ENCODE results near the gene NUP85.
"Not testable (repeated sequence)": the region's sequence is repeated elsewhere in the genome, so short reads cannot be mapped to it uniquely, and the experiment has no call there.

NUP85 gene

DNA sequence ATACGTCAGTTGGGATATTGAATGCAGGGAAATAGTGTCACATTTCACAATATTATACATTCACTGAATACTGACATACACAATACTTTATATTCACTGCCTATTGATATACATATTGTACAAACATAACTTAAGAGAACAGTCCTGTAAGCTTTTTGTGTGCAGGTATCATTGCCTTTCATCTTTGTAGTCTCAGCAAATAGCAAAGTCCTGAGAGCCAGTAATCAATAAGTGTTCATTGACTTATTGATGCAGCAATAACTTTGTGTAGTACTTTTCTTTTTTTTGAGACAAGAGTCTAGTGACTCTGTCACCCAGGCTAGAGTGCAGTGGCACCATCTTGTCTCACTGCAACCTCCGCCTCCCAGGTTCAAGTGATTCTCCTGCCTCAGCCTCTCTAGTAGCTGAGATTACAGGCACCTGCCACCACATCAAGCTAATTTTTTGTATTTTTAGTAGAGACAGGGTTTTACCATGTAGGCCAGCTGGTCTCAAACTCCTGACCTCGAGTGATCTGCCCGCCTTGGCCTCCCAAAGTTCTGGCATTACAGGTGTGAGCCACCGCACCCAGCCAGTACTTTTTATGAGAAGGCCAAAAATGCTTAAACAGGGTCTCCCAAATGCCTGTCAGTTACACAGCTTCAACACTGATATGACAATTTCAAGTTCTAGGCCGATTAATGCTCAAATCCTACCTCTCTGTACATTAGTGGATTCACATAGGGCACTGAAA lies 5.4 kb upstream of the NUP85 start:
- DNase-seq (ENCODE audit: low spot score) = no peak

DNA sequence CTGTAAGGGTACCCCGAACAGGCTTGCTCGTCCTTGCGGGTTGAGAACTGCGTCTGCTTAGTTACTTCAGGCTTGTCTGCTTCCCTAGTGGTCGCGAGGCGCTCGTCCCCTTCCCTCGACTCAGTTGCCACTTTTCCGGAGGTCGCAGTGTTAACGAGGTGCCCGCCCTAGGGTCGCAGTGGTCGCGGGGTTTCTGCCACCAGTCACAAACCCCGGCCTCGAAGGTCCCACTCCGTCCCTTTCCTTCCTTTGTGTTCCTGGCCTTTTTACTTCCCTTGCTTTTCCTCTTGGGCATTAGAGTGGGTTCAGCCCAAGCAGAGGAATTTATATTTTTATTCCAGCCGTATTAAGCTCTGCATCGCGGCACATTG lies 299 bp downstream of the NUP85 start:
- no peak for DNase-seq (ENCODE audit: low spot score)

DNA sequence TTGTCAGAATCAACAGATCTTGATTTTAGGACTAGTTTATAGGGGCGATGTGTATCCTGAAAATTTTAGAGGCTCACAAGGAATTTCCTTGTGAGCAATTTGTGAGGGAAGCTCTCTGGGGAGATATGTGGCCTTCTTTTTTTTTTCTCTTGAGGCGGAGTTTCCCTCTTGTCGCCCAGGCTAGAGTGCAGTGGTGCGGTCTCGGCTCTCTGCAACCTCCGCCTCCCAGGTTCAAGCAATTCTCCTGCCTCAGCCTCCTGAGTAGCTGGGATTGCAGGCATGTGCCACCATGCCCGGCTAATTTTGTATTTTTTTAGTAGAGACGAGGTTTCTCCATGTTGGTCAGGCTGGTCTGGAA lies 1.6 kb downstream of the NUP85 start:
- DNase-seq (ENCODE audit: low spot score) = not testable (repeated sequence)

DNA sequence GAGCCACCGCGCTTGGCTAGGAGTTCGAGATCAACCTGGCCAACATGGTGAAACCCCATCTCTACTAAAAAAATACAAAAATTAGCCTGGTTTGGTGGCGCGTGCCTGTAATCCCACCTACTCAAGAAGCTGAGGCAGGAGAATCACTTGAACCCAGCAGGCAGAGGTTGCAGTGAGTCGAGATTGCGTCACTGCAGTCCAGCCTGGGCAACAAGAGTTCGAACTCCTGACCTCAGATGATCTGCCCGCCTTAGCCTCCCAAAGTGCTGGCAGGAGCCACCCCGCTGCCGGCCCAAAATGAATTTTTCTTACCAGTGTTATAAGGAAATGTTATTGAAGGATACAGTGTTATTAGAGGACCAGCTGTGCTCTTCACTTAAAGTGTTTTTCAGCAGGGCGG lies 2.3 kb downstream of the NUP85 start:
- DNase-seq (ENCODE audit: low spot score) = no peak

DNA sequence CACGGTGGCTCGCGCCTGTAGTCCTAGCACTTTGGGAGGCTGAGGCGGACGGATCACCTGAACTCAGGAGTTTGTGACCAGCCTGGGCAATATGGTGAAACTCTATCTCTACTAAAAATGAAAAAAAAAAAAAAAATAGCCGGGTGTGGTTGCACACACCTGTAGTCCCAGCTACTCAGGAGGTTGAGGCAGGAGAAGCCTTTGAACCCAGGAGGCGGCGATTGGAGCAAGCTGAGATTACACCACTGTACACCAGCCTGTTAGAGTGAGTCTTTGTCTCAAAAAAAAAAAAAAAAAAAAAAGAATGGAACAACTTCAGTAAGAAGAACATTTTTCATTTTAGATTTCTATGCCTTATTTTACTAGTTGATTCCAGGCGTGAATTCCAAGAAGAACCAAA lies 2.7 kb downstream of the NUP85 start:
- no peak for DNase-seq (ENCODE audit: low spot score)

DNA sequence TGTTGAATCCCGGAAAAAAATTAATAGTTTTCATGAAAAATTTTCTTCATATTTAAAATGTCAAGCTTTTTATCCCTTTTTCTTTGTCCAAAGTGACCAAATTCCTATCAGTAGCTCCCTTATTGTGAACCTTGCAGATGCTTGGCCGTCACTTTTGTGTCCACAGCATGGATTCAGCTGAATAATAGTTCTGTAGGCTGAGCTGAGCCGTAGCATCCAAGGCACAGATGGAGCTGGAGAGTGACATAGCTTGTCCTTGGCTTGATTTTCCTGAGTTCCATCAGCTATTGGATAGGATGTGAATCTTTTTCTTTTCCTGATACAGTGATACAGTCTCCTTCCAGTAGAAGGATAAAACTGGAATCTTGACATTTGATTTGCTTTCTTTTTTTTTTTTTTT lies 3.6 kb downstream of the NUP85 start:
- no peak for DNase-seq (ENCODE audit: low spot score)

DNA sequence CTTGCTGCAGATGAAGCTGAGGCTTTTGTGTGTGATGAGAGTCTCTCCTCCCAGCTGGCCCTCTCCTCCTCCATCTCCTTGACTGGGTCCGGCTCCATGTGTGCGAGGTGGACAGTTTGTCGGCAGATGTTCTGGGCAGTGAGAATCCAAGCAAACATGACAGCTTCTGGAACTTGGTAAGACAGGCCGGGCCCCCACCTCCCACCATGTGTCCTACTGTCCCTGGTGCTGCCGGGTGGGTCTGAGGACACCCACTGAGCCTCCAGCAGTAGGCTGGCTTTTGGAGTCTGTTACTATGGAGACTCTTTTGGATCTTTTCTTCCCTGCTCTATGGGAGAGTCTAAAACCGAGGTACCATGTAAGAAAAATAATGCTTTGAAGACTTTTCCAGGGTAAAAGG lies 12.7 kb downstream of the NUP85 start:
- no peak for DNase-seq (ENCODE audit: low spot score)

DNA sequence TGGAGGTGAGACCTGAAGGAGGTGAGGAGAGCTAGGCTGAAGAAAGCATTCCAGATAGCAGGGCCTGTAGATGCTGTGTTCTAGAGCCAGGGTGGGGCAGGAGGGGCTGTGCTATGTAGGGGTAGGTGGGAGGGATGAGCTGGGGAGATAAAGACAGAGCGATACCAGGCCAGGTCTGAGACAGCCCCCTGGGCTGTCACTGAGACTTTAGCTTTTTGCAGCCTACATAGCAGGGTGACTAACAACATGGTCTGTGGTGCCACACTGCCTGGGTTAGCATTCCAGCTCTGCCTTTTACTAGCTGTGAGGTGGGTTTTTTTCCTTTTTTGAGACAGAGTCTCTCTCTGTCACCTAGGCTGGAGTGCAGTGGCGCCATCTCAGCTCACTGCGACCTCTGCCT lies 14.3 kb downstream of the NUP85 start:
- no peak for DNase-seq (ENCODE audit: low spot score)

DNA sequence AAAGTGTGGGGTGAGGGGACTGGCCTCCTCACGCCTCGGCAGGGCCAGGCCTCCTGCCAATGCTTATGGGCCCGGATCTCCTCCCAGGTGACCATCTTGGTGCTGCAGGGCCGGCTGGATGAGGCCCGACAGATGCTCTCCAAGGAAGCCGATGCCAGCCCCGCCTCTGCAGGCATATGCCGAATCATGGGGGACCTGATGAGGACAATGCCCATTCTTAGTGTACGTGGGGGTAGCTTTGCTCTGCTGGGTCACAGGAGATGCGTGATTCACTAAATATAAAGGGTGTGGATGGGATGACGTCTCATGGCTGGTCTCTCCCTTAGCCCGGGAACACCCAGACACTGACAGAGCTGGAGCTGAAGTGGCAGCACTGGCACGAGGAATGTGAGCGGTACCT lies 19.5 kb downstream of the NUP85 start:
- no peak for DNase-seq (ENCODE audit: low spot score)

DNA sequence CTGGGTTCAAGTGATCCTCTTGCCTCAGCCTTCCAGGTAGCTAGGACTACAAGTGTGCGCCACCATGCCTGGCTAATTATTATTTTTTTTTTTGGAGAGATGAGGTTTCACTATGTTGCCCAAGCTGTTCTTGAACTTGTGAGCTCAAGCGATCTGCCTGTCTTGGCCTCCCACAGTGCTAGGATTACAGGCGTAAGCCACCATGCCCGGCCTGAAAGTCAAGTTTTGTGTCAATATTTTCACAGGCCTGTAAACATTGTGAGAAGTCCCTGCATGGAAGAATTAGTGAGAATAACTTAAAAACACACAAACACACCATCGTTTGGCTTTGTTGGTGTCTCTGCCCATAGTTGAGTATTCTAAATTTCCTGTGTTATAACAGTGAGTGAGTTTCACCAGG lies 22.2 kb downstream of the NUP85 start:
- DNase-seq (ENCODE audit: low spot score) = no peak

DNA sequence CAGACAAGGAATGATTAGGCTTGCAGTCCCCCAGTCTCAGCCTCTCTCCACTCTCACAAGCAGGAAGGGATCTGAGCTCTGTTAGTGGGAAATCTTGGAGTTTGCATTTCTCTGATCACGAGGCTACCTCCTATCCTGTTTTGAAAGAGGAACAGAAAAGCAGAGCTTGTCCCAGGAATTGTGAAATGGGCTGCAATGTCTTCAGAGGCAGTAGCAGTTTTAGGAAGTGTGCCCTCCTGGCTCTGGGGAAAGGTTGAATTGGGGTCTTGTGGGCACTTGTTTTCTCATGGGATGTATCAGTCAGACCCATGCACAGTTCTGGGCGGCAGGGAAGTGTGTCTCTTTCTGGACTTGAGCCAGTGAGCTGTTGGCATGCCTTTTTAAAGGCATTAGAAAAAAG lies 22.8 kb downstream of the NUP85 start:
- no peak for DNase-seq (ENCODE audit: low spot score)

DNA sequence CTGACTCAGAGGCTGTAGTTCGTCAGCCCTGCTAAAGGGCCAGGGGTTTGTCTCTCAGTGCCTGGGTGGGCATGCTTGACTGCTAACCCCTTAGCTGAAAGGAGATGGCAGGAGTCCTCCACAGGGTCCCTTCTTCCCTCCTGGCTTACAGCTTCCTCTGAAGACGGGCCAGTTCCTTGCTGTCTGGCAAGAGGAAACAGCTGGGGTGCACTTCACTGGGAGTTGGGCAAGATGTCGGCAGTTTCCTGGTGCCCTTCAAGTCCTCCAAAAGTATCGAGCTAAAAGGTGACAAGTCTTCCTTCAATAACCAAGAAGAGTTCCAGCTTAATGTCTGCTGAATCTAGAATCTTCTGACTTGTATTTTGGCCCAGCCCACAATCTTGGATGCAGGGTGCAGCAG lies 23.4 kb downstream of the NUP85 start:
- no peak for DNase-seq (ENCODE audit: low spot score)

DNA sequence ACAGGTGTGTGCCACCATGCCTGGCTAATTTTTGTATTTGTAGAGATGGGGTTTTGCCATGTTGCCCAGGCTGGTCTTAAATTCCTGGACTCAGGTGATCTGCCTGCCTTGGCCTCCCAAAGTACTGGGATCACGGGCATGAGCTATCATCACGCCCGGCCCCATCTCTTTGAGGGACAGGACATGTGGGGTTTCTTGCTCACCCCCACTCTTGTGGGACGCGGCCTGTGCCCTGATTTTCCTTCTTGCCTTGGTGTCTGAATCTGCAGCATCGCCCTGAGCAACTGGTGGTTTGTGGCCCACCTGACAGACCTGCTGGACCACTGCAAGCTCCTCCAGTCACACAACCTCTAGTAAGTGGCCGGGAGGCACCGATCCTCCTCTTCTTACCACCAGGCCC lies 25.6 kb downstream of the NUP85 start:
- no peak for DNase-seq (ENCODE audit: low spot score)

DNA sequence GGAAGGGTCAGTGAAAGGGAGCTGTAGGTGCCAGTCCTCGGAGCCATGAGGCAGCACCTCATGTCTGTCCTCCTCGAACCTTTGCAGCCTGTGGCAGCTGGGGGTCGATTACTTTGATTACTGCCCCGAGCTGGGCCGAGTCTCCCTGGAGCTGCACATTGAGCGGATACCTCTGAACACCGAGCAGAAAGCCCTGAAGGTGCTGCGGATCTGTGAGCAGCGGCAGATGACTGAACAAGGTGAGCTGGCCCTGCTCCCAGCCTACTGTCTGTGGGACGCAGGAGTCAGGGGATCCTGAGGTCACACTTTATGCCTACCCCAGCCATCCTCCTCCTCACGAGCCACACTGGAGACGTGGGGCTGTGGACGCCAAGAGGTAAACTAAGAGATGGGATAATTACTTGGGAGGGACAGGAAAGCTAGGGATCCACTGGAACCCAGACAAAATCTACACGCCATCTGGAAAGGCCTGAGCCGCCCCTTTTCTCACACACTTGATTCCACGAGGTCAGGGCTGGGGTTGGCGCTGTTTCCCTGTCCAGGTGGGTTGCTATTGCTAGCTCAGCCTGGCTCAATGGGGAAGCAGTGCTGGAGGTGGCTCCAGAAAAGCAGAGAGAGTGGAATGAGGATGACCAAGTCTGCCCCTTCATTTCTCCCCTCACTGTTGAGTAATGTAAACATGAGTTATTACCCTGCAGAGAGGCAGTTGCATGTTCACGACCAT lies 26.4 kb downstream of the NUP85 start:
- DNase-seq (ENCODE audit: low spot score) = no peak

DNA sequence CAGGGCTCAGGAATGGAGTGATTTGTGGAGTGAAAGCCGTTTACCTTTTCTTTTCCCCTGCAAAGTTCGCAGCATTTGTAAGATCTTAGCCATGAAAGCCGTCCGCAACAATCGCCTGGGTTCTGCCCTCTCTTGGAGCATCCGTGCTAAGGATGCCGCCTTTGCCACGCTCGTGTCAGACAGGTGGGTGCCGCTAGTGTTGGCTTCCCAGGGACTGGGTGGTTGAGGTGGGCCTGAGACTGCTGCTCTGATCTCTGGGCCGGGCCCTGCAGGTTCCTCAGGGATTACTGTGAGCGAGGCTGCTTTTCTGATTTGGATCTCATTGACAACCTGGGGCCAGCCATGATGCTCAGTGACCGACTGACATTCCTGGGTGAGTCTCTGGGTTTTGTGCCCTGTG lies 27.3 kb downstream of the NUP85 start:
- no peak for DNase-seq (ENCODE audit: low spot score)

DNA sequence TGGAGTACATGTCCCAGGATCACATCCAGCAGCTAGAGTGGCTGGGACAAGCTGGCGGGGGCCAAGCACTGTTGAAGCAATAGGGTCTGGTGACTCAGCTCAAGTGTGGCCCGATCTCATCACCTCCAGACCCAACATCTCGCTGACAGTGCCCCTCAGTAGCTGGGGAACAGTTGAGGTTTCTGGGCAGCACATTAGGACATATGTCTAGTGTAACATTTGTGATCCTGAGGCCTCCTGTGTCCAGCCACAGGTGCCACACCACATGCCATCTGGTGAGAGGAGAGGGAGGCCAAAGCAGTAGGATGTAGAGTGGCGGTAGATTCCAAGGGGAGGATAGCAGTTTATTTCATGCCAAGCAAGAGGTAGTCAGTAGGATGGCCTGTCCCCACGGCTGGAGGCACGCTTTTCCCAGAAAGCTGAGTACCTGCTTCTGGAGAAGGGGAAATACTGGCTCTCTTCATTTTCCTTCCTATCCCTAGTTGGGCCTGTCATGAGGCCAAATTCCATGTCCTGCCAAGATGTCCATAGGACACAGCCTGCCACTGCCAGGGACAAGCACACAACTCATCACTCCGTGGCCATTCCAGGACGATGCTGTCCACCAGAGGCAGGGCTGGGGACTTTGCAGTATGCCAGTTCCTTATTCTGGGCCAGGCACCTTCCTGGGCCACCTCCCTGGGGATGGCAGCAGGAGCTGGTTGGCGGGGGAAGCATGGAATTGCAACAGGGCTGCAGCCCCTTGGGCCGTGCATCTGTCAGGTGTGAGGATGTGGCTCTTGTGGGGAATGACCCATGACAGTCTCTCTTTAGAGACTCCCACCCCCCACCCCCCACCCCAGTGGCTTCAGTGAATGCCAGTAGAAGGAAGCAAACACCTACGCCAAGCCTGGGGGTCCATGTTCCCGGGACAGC lies 31.9 kb downstream of the NUP85 start:
- DNase-seq (ENCODE audit: low spot score) = no peak

DNA sequence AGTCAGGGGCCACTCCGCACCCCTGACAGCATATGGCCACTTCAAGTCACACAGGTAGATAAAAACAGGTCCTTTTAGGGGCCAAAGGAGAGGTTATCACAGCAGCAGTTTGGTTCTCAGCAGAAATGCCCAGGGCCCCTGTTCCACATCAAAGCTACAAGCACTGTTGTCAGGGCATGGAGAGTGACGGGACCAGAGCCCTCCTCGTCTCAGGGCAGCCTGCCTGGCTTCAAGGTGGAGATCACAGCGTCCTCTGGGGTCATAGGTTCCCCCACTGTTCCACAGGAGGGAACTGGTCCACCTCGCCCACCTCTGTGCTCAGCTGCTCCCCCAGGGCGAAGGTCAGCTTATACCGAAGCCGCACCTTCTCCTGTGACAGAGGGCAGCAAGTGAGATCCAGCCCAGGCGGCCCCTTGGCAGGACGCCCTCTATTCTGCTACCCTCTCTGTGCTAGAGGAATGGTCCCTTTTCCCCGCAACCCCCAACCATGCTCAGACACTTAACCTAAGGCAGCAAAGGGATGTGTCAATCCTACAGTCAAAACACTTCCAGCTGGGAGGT lies 32.6 kb downstream of the NUP85 start:
- no peak for DNase-seq (ENCODE audit: low spot score)

DNA sequence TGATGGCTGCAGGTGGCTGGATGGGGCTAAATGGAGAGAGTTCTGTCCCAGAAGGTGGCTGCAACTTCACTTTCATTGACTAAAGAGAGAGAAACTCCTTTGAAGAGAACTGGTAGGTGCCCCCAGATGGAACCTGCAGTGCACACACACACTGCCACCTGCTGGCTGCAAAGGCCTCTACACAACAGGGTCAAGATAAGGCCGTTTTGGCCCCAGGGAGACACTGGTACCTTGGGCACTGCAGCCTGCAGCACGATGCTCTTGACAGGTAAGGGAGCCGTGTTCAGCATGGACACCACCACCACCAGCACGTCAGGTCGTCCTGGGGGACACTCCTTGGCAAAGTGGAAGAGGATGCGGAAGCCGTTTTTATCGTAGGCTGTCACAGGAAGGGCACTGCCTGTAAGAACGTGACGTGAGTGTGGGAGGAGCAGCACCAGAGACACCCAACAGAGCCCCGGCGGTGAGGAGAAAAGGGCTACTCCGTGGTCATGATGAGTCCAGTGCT lies 33.3 kb downstream of the NUP85 start:
- peak; percentile 78 for DNase-seq (ENCODE audit: low spot score)

DNA sequence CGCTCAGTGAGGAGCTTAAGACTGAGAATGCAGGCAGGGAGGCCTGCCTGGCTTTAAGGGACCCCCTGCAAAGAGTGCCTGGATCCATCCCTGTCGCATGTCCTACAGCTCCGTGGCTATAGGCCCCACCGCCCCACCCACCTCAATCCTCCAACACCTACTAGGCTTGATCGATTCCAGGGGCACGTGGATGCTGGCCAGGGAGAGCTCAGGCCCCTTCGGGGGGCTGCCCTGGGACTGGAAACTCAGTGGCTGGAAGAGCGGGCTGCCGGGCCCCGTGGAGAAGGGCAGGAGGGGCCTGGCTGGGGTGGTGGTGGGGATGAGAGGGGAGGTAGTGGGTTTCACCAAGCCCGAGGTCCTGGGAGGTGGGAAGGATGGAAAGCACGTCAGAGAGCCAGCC lies 33.7 kb downstream of the NUP85 start:
- no peak for DNase-seq (ENCODE audit: low spot score)

DNA sequence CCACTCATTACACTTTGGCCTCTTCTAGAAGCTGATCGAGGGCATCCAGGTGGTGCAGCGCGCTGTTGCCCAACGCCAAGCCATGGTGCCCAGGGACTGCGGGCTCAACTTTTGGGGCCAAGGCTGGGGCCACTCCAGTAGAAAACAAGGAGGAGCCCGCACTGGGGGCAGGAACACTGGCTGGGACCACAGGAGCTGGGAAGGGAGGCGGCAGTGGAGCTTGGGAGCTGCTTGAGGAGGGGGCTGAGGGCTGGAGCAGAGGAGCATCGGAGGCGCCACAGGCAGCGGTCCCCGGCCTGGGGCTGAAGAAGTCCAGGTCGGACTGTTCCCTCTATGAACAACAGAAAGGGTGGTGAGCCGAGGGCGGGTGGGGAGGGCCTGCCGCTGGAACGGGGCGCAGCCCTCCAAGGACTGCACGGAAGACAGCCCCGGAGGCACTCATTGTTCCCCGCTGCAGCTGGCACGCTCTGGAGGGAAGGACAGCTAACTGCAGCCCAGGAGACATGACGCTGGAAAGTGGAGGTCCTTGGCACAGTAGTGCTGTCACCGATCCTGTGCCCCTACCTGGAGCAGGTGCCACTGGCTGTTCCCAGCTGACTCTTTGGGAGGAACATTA lies 34.4 kb downstream of the NUP85 start:
- no peak for DNase-seq (ENCODE audit: low spot score)

DNA sequence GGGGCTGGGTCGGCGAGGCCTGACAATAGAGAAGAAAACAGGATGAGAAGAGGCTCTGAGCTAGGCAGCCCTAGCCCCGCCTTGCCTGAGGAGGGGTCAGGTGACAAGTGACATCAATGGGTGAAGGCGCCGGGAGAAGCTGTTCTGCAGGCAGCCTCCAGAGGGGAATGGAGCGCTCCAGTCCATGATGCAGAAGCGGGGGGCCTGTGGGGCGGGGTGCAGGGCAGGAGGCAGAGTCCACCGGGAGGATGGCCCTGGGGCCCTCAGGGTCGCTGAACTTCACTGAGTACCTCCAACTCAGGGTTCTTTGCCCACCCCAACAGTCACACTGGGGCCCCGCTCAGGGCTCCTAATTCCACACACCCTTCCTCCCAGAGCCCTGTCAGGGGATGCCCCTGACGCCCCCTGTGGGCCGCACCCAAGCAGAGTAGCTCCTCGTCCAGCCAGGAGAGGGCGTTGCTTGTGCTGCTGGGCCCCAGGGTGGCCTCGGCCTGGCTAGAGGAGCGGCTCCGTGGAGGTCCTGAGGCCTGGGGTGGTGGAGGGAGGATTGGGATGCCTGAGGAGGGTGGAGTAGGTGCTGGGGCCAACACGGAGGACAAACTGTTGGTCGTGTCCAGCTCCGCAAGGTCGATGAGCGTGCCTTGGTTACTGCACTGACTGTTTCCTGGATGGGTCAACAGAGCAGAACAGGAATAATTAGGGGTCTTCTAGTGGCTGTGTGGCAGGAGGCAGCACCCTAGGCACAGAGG lies 35.1 kb downstream of the NUP85 start:
- peak; percentile 51 for DNase-seq (ENCODE audit: low spot score)

DNA sequence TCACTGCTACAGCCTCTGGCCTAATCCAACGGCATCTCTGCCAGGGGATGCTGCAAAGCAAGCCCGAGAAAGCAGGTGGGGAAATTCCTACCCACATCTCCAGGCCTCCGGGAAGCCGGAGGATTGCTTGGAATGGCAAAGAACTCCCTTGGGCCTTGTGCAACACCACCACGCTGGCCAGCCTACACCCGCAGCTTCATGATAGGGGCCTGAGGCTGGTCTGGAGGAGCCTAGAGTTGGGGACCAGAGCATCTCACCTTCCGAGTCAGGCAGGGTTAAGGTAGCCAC lies 35.6 kb downstream of the NUP85 start:
- DNase-seq (ENCODE audit: low spot score) = no peak

Data from RKO (cell line).